AG04450 (cell line): Measurements from ENCODE around the gene RNASEH2B. TPM values are rescaled to one million over a fixed set of nuclear protein-coding genes. Genes with fewer than 3 reads are reported as not detected.

Experiments
- CTCF ChIA-PET: fragments of 300-600, 350-600 bp; formaldehyde crosslinking; extraction: SDS; loops from one replicate; lab custom pipeline; 2022; ENCODE audit warnings: antibody characterized with exemption, inconsistent platforms; lab: Charles Lee
- POLR2A ChIA-PET: fragments of 350-600 bp; formaldehyde crosslinking; extraction: SDS; loops from one replicate; lab custom pipeline; 2021; ENCODE audit warnings: antibody characterized with exemption, inconsistent platforms; lab: Yijun Ruan, JAX
- DNase-seq: peaks from one replicate; pipeline ENCODE4 v3.0.0-alpha.2; 2011; ENCODE audit warnings: low read depth, low spot score
- H3K27ac ChIP-seq: one replicate; pipeline ENCODE4 v1.5.1; 2012; ENCODE audit warnings: low read depth, low read length, control low read depth
- H3K27me3 ChIP-seq: one replicate; pipeline ENCODE4 v1.6.0; 2012; ENCODE audit warnings: low read length; ENCODE audit not compliant: control insufficient read depth, insufficient read depth
- H3K4me3 ChIP-seq: 2 replicates; pipeline ENCODE4 v1.5.1; 2011; ENCODE audit warnings: mild to moderate bottlenecking, low read depth, low read length, control low read depth
- H3K9me3 ChIP-seq: 2 replicates; pipeline ENCODE4 v1.5.1; 2012; ENCODE audit warnings: low read length; ENCODE audit not compliant: control insufficient read depth, insufficient read depth
- polyA plus RNA-seq: library from polyadenylated mRNA; depleted of rRNA; stranded (reverse); fragments of >200 nt; gene quantifications from 2 replicates; pipeline ENCODE4 v1.2.3, GENCODE V29; 2011
- TF ChIP-seq, protein P1 (sequence below): IDR thresholded peaks from 2 replicates; pipeline ENCODE4 v1.5.1; 2011; ENCODE audit warnings: low read depth, low read length, control low read depth, inconsistent platforms

Gene RNASEH2B
- polyA plus RNA-seq, 1 experiment, result 31.9 TPM

DNA sequence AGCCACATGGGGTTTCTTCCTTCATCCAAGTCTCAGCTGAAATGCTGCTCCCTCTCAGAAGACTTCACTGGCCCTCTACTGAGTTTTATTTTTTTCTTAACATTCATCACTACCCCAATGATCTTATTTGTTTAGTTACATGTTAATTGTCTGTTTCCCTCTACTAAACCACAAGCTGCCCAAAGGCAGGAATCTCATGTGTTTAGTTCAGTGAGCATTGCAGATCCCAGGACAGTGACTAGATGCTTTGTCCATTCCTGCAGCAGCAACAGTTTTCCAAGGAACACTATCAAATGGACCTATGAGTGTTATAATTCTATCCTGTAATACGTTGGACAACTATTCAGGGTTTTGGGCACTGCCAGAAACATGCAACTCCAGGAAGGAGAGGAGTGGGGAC lies 93.1 kb downstream of the RNASEH2B start:
- TF ChIP-seq, protein P1, sequence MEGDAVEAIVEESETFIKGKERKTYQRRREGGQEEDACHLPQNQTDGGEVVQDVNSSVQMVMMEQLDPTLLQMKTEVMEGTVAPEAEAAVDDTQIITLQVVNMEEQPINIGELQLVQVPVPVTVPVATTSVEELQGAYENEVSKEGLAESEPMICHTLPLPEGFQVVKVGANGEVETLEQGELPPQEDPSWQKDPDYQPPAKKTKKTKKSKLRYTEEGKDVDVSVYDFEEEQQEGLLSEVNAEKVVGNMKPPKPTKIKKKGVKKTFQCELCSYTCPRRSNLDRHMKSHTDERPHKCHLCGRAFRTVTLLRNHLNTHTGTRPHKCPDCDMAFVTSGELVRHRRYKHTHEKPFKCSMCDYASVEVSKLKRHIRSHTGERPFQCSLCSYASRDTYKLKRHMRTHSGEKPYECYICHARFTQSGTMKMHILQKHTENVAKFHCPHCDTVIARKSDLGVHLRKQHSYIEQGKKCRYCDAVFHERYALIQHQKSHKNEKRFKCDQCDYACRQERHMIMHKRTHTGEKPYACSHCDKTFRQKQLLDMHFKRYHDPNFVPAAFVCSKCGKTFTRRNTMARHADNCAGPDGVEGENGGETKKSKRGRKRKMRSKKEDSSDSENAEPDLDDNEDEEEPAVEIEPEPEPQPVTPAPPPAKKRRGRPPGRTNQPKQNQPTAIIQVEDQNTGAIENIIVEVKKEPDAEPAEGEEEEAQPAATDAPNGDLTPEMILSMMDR, result no peak
- no peak overlapping the region for H3K4me3 ChIP-seq
- POLR2A ChIA-PET, result no interaction called here

DNA sequence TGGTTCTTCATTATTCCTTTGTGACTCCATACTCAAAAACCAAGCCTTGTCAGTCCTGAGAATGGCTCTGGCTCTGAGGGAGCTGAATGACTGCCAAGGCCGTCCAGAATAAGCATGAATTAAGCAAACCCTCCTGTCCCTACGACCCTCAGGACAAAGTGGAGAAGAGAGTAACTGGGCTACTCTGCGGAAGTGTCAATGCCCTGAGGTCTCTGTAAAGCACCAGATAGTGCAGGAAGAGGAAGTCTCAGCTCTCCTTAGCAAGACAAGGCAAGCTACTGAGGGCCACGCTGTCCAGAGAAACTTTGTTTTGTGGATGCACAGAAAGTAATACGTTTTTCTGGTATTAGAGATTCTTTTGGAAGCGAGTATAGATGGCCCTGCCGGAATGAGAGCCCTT lies 94.1 kb downstream of the RNASEH2B start:
- CTCF ChIA-PET, result interaction anchor here (1.2 kb wide), 1 partner anchor 10 kb away, joined by 3 read pairs; no protein-coding TSS in a partner anchor
- DNase-seq, result no peak
- peaks cover 27% of the 10 kb centered on the region for H3K27me3 ChIP-seq
- H3K9me3 ChIP-seq, result no peaks in the 10 kb centered on the region
- POLR2A ChIA-PET, result no interaction called here
- no peak overlapping the region for H3K27ac ChIP-seq
- TF ChIP-seq, protein P1, result no peak
- no peak overlapping the region for H3K4me3 ChIP-seq

More for the DNA sequence above, 93.1 kb downstream of the RNASEH2B start:
- no peaks in the 10 kb centered on the region for H3K9me3 ChIP-seq
- CTCF ChIA-PET, result interaction anchor here (1.2 kb wide), 1 partner anchor 9 kb away, joined by 3 read pairs; no protein-coding TSS in a partner anchor
- no peak overlapping the region for H3K27ac ChIP-seq
- peaks cover 28% of the 10 kb centered on the region for H3K27me3 ChIP-seq
- no peak for DNase-seq

DNA sequence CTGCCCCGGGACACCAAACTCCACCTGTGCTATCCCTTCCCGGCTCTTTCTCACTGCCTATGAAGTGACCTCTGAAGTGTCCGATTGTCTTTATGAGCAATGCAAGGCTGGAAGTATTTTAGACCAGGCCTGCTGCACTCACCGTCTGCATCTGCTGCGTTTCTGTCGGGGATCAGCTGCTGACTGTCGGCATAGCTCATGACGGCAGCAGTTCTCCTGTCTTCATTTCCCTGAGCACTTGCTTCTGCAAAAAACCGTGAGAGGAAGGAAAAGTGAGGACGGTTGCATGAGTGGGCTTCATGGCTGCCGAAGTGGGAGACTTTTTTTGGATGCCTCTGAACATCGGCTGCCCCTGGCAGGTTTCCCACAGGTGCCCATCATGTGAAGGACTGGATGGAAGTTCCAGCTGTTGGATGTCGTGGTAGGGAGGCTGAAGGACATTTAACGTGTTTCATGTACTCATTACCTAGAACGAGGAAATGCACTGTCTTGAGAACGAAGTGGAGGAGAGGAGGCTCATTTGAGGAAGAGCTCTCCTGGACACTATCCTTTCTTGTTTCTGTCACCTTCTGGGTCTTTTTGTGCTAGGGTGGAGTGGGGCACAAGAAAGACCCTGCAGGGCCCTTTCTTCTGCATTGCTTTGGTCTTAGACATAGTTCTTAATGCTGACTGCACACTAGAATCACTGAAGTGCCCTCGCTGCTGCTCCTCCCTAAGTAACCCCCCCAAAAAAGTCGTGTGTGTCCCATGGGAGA lies 94.7 kb downstream of the RNASEH2B start:
- TF ChIP-seq, protein P1, result no peak
- Histone ChIP-seq H3K27ac (no peak overlapping the region), H3K27me3 (peaks cover 25% of the 10 kb centered on the region), H3K9me3 (no peaks in the 10 kb centered on the region), H3K4me3 (no peak overlapping the region)
- DNase-seq, result no peak
- ChIA-PET CTCF (no interaction called here), POLR2A (no interaction called here)

DNA sequence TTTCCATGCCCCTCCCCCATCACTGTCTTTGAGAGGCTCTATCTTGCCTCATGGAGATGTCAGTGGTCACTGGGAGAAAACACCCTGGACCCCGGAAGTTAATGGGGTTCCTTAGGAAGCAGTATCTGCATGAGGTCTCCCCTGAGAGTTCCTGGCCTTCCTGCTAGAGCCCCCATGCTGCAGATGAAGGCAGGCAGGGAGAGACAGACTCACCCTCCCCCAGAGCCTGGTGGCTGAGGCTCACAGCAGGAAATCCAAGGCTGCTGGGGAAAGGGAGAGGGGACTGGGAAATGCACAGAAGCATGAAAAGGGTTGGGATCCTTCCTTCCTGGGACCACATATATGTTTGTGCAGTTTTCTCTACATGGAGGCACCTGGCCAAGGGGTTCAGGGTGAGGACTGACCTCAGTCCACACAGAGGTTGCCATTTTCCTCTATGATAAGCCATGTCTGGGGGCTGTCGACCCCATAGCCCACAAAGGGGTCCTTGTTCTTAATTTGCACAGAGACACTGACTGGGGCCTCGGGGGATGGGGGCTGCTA lies 95.4 kb downstream of the RNASEH2B start:
- H3K9me3 ChIP-seq, result no peaks in the 10 kb centered on the region
- H3K4me3 ChIP-seq, result no peak overlapping the region
- ChIA-PET POLR2A (no interaction called here), CTCF (no interaction called here)
- DNase-seq, result no peak
- H3K27ac ChIP-seq, result no peak overlapping the region
- TF ChIP-seq, protein P1, result no peak
- peaks cover 21% of the 10 kb centered on the region for H3K27me3 ChIP-seq

DNA sequence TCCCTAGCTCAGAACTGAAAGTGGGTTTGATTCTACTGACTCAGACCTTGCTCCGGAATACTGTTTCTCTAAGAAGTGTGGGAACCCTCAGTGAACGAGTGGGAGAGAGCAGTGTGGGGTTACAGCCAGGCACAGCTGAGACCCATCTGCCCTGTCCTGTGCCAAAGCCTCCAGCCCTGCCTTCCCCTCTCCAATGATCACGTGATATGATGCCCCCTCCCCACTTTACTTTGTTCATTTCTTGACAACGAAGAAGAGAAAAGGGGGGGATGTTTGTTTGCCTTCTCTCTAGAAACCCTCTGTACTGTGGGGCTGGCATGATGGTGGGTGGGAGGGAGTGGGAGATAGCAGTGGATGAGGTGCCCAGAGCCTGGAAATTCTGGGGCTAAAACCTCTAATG lies 96.0 kb downstream of the RNASEH2B start:
- TF ChIP-seq, protein P1, result no peak
- H3K27ac ChIP-seq, result no peak overlapping the region
- peaks cover 21% of the 10 kb centered on the region for H3K27me3 ChIP-seq
- CTCF ChIA-PET, result no interaction called here
- no peaks in the 10 kb centered on the region for H3K9me3 ChIP-seq
- no peak for DNase-seq
- POLR2A ChIA-PET, result no interaction called here
- no peak overlapping the region for H3K4me3 ChIP-seq
